OCI-LY3 (cell line): Measurements from ENCODE around the gene LRP6.

Source experiments
- H2AFZ ChIP-seq: fragments of 200-600, 300-600 bp; shearing (Covaris generic); 2 replicates; pipeline ENCODE4 v1.6.0; 2014; ENCODE audit warnings: antibody characterized with exemption, low read depth, low read length
- H3K27ac ChIP-seq: fragments of 200-600, 300-600 bp; sonication (generic); 2 replicates; pipeline ENCODE4 v1.5.1; 2014; ENCODE audit warnings: mild to moderate bottlenecking, low read length, moderate library complexity, mixed read lengths
- H3K27me3 ChIP-seq: fragments of 200-600, 300-600 bp; sonication (generic); 2 replicates; pipeline ENCODE4 v1.6.1; 2014; ENCODE audit warnings: low read depth, low read length, mixed read lengths
- H3K36me3 ChIP-seq: fragments of 200-600, 300-600 bp; sonication (generic); replicated peaks from 2 replicates; pipeline ENCODE3; 2014; ENCODE audit warnings: low read depth, low read length, mixed read lengths
- H3K4me1 ChIP-seq: fragments of 300-600, 200-600 bp; sonication (generic); 2 replicates; pipeline ENCODE4 v1.6.1; 2014; ENCODE audit warnings: low read length, mixed read lengths
- H3K4me2 ChIP-seq: fragments of 200-600, 300-600 bp; sonication (generic); 2 replicates; pipeline ENCODE4 v1.6.1; 2014; ENCODE audit warnings: low read length, mixed read lengths
- H3K4me3 ChIP-seq: fragments of 300-600, 200-600 bp; sonication (generic); 2 replicates; pipeline ENCODE4 v1.5.1; 2014; ENCODE audit warnings: antibody characterized with exemption, mild to moderate bottlenecking, low read length, moderate library complexity
- H3K79me2 ChIP-seq: fragments of 300-600, 200-600 bp; shearing (Covaris generic); 2 replicates; pipeline ENCODE4 v1.6.1; 2014; ENCODE audit warnings: mild to moderate bottlenecking, low read length, mixed read lengths
- H3K9ac ChIP-seq: fragments of 300-600, 200-600 bp; shearing (Covaris generic); 2 replicates; pipeline ENCODE4 v1.6.0; 2014; ENCODE audit warnings: mild to moderate bottlenecking, low read length, moderate library complexity
- H3K9me3 ChIP-seq: fragments of 200-600, 300-600 bp; shearing (Covaris generic); 2 replicates; pipeline ENCODE4 v1.6.1; 2014; ENCODE audit warnings: low read length, mixed read lengths; ENCODE audit not compliant: insufficient read depth
- H4K20me1 ChIP-seq: fragments of 200-600, 300-600 bp; sonication (generic); 2 replicates; pipeline ENCODE4 v1.6.1; 2016; ENCODE audit warnings: low read length, mixed read lengths; ENCODE audit not compliant: insufficient read depth
- EZH2phosphoT487 ChIP-seq: fragments of 200-600 bp; shearing (Covaris generic); IDR thresholded peaks from 2 replicates; pipeline ENCODE4 v1.6.1; 2018; ENCODE audit warnings: antibody characterized with exemption, mixed run types, low read depth
- TF ChIP-seq, protein P1 (sequence below): fragments of 200-600, 300-600 bp; sonication (generic); IDR thresholded peaks from 2 replicates; pipeline ENCODE4 v1.5.1; 2014; ENCODE audit warnings: antibody characterized with exemption, low read length, low read depth

The LRP6 gene

DNA sequence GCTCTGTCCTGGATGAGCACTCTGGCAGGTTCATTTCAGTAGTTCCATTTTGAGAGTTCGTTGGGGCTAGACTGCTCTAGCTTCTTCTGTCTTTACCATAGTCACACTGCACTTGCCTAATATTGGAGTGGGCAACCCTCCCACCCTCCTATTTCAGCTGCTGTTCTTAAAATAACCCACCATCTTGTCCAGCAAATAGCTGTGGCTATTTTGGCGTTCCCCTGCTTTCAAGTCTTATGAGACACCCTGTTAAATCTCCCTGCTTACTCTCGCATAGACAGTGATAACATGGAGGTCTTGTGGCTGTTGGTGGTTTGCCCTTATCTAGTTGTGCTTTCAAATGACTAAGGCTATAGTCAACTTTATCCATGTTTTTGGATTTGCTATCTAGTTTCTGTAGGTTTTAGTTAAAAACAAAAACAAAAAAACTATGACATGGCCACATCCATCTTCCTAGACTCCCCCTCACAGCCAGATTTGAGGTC is 65.5 kb downstream of the LRP6 start:
- Histone ChIP-seq H3K9me3 (0 out of 2 replicates have a peak, but pooled peaks cover 4% of the 10 kb centered on the region), H3K4me3 (peak overlapping the region; percentile 34), H3K27ac (peak overlapping the region; percentile 16), H3K27me3 (no peaks in the 10 kb centered on the region), H3K36me3 (peaks cover 10% of the 10 kb centered on the region), H3K4me1 (peaks cover 25% of the 10 kb centered on the region), H4K20me1 (no peaks in the 10 kb centered on the region), H2AFZ (no peak overlapping the region), H3K9ac (peak overlapping the region; percentile 32), H3K4me2 (peak overlapping the region; percentile 62), H3K79me2 (no peaks in the 10 kb centered on the region; the same call in 1 of the 2 replicates)
- TF ChIP-seq EZH2phosphoT487, result no peak
- TF ChIP-seq, protein P1, sequence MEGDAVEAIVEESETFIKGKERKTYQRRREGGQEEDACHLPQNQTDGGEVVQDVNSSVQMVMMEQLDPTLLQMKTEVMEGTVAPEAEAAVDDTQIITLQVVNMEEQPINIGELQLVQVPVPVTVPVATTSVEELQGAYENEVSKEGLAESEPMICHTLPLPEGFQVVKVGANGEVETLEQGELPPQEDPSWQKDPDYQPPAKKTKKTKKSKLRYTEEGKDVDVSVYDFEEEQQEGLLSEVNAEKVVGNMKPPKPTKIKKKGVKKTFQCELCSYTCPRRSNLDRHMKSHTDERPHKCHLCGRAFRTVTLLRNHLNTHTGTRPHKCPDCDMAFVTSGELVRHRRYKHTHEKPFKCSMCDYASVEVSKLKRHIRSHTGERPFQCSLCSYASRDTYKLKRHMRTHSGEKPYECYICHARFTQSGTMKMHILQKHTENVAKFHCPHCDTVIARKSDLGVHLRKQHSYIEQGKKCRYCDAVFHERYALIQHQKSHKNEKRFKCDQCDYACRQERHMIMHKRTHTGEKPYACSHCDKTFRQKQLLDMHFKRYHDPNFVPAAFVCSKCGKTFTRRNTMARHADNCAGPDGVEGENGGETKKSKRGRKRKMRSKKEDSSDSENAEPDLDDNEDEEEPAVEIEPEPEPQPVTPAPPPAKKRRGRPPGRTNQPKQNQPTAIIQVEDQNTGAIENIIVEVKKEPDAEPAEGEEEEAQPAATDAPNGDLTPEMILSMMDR, result no peak

DNA sequence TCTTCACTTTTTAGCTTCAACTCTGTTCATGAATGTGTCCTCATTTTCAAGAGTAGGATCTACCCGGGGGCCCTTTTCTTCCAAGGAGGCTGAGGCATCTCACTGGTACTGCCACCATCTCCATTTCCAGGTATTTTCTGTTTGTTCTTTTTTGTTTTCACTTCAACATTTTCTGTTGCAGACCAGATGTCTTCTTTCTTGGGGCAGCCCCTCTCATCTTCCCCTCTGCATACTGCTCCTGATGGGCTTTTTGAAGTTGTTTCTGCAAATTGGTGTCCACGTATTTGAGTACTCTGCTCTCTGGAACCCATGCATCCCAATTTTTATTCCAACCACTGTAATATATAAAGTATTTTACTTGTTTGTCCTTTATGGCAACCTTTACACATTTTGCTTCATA is 66.5 kb downstream of the LRP6 start:
- Histone ChIP-seq H3K27ac (peak overlapping the region; percentile 16; the same call in 1 of the 2 replicates), H3K4me3 (peak overlapping the region; percentile 35), H3K4me1 (peaks cover 25% of the 10 kb centered on the region), H3K36me3 (peaks cover 10% of the 10 kb centered on the region), H3K79me2 (no peaks in the 10 kb centered on the region), H4K20me1 (no peaks in the 10 kb centered on the region), H3K4me2 (peak overlapping the region; percentile 62), H3K9ac (0 out of 2 replicates have a peak overlapping the region, but pooled peaks have one; percentile 32), H3K9me3 (0 out of 2 replicates have a peak, but pooled peaks cover 4% of the 10 kb centered on the region), H2AFZ (no peak overlapping the region), H3K27me3 (no peaks in the 10 kb centered on the region)
- TF ChIP-seq, protein P1, result no peak

DNA sequence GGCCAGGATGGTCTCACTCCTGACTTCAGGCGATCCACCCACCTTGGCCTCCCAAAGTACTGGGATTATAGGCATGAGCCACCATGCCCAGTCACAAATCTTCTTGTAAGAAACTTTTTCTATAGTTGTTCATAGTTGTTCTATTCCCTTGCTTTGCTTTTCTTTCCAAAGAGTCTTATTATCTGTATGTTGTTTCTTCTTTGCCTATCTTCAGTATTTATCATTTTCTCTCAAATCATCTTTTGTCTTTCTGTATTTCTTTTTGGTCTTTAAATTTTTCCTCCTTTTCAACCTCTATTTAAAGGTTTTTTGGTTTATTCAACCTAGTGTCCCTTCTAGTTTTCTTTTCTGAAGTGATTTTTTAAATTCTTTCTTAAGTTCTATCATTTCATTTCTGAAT is 68.7 kb downstream of the LRP6 start:
- Histone ChIP-seq H3K9ac (no peak overlapping the region), H3K4me2 (no peak overlapping the region), H3K4me1 (peaks cover 25% of the 10 kb centered on the region), H2AFZ (no peak overlapping the region), H4K20me1 (no peaks in the 10 kb centered on the region), H3K27me3 (no peaks in the 10 kb centered on the region), H3K27ac (no peak overlapping the region), H3K36me3 (peaks cover 10% of the 10 kb centered on the region), H3K79me2 (no peaks in the 10 kb centered on the region), H3K9me3 (0 out of 2 replicates have a peak, but pooled peaks cover 4% of the 10 kb centered on the region), H3K4me3 (no peak overlapping the region)
- TF ChIP-seq, protein P1, result no peak
- no peak for TF ChIP-seq EZH2phosphoT487

DNA sequence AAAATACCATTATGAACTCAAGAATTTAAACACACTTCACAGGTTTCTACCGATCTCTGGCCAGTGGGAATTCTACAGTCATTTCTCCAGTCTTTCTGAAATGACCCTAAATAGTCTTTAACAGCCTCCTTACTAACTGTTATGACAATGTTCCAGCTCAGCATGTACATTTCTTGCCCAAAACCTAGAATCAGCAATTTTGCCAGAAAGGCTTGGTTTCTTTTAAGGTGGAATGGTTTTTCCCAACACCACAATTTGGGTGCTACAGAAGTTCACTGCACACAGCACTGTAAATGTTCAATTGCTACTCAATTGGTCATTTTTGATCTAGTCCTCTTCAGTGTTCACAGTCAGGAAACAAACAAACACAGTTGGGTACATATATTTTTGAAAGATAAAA is 69.7 kb downstream of the LRP6 start:
- no peaks in the 10 kb centered on the region for H3K27me3 ChIP-seq
- no peak overlapping the region for H3K4me2 ChIP-seq
- peaks cover 10% of the 10 kb centered on the region for H3K36me3 ChIP-seq
- H3K4me3 ChIP-seq, result no peak overlapping the region
- H2AFZ ChIP-seq, result no peak overlapping the region
- H3K4me1 ChIP-seq, result peaks cover 24% of the 10 kb centered on the region
- H3K9ac ChIP-seq, result no peak overlapping the region
- TF ChIP-seq, protein P1, result no peak
- no peak for TF ChIP-seq EZH2phosphoT487
- 0 out of 2 replicates have a peak, but pooled peaks cover 4% of the 10 kb centered on the region for H3K9me3 ChIP-seq
- no peaks in the 10 kb centered on the region for H4K20me1 ChIP-seq
- H3K27ac ChIP-seq, result no peak overlapping the region
- H3K79me2 ChIP-seq, result no peaks in the 10 kb centered on the region
